HG03469 (cell line): ENCODE measurements around the gene KPNB1.

ENCODE experiments used
- ATAC-seq: cut with Tn5 transposase; IDR thresholded peaks from one replicate; pipeline ENCODE4 v1.9.1; 2021; ENCODE audit warnings: mild to moderate bottlenecking, moderate library complexity, moderate number of reproducible peaks; ENCODE audit not compliant: unreplicated experiment

Gene KPNB1

DNA sequence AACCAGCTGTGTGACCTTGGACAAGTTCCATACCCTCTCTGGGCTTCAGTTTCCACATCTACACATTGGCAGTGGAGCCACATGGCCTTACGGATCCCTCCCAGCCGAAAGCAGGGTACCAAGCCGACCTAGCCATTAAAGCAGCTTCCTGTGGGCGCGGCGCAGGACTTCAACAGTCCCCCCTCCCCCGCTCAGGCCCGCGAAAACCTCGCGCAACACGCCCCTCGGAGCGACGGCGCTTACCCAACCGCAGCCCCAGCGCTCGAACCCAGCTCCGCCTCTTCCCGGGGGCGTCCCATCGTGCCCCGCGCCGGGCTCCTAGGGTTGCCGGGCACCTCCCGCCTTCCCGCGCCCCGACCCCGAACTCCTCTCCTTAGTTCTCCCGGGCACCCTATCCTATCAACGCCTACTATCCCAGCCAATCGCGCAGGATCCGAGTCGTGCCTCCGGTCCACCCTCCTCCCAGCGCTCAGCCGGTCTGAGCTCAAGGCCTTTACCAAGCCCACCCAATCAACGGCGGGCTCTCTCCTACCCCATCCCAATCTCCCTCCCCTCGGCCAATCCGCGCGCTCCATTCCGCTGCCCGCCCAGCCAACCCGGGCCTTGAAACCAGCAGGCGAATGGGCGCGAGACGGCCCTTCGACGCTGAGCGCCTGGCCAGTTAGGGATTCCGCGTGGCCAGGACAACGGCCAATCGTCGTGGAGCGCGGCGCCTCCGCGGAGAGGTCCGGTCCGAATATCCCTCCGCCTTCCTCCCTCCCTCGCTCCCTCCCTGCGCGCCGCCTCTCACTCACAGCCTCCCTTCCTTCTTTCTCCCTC lies at the start of gene KPNB1:
KPNB1 (plus strand) TSS at position 767 of the 819 bp plus-strand sequence. CDS start 326 bp downstream, outside the sequence.
- peak; percentile 68 for ATAC-seq

DNA sequence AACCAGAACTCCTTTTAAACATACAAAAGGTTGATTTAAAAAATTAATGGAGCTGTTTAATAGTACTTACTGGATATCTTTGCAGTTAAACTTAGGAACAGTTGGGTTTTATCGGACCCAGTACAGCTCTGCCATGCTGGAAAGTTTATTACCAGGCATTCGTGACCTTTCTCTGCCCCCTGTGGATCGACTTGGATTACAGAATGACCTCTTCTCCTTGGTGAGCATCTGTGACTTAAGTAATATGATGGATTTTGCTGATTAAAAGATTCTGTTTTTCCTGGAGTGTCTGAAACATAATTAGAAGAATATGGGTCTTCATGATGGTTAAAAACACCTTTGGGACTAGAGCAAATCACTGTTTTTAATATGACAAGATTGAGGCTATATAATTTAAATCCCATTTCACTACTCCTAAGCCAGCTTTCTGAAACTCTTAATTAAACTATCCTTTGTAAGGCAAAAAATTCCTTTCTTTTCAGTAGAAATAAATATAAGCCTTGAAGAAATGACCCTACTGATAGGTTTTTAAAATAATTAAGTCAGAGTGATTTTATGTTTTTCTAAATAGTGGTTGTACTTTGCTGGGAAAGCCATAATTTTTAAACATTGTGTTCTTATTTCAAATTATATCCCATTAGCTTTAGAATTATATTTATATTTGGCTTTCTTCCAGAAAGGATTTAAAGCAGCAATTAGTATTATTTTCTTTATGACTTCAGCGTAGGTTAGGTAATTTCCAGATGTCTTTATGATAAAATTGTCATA lies 45.7 kb upstream of the KPNB1 start:
- ATAC-seq, result no peak

DNA sequence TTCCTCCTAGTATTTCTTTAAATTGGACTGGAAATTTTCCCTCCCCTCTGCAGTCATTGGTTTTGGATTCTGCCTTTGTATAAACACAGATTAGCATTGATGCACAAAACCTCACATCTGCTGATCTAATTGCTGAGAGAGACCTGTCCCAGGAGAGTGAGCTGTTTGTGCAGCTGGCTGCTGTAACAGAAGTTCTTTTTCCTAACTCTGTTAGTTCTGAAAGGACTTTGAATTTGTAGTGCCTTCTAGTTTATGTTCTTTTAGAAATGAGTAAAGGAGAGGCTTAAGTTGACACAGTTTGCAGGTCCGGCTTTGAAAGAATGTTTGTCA lies 45.2 kb upstream of the KPNB1 start:
- no peak for ATAC-seq

DNA sequence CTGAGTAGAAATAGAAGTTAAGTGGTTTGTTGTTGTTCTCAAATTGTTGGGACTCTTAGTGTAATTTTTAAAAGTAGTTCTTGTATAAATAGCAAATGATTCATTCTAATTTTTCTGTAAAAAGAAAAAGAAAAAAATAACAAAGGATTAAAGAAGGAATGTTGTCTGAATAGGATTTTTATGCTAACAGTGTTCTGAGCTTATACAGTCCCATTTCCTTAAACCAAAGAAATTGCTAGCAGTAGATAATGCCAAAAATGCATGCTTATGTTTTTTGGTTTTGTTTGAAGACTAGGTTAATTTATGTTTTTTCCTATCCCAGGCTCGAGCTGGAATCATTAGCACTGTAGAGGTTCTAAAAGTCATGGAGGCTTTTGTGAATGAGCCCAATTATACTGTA lies 44.7 kb upstream of the KPNB1 start:
- no peak for ATAC-seq

DNA sequence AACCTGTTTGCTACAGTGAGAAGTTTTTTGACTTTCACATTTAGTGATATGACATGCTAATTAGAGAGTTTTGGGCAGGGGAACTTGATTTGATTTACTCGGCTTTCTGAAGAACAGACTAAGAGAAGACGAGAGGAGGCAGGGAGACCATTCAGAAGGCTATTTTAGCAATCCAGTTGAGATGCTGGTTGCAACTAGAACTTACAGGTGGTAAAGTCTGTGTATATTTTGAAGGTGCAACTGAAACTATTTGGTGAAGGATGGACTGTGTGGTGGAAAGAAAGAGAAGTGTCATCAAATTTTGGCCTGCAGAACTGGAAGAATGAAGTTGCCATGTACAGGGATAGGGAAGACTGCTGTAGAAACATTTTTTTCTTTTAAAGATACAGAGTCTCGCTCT lies 42.2 kb upstream of the KPNB1 start:
- ATAC-seq, result no peak

DNA sequence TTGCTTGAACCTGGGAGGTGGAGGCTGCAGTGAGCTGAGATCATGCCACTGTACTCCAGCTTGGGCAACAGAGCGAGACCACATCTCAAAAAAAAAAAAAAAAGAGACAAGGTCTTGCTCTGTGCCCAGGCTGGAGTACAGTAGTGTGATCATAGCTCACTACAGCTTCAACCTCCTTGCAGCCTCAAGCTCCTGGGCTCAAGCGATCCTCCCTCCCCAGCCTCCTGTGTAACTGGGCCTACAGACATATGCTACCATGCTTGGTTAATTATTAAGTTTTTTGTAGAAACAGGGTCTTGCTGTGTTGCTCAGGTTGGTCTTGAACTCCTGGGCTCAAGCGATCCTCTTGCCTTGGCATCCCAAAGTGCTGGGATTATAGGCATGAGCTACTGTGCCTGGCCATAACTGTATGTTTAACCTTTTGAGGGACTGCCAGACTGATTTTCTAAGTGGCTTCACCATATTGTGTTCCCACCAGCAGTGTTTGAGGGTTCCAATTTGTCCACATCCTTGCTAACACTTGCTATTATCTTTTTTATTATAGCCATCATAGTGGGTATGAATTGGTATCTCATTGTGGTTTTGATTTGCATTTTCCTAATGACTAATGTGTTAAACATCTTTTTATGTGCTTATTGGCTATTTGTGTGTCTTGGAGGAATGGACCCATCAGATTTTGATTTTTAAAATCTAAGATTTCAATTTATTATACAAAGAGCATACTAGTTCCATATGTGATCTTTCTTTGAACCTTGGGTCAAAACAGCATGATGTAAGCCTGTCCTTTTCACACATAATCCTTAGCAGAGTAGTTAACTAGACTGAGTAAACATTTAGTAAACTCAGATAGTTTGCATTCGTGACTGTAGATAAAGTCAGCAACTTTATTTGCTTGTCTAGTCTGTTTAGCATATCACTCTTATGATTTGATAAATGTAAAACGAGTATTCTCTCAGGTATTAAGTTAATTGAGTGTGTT lies 38.1 kb upstream of the KPNB1 start:
- no peak for ATAC-seq

DNA sequence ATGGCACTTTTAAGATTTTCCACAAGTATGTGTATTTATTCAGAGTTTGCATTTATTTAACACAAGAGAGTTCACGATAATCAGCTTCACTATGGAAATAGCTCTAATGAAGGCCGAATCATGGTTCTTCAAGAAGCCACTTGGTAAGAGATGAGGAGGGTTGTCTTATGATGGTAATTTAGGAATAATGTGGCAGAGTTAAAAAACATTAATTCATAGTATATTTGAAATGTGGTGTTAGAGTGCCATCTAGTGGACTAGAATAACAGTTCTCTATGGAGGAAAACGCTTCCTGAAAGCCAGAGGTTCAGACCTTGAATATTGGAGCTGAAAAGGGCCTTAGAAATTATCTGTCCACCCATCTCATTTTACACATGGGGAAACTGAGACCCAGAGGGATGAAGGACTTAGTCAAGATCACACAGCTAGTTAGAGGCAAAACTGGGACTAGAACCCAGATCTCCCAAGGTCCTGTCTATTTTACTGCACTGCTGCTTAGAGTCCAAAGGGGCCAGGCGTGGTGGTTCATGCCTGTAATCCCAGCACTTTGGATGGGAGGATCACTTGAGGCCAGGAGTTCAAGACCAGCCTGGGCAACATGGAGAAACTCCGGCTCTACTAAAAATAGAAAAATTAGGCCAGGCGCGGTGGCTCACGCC lies 33.8 kb upstream of the KPNB1 start:
- ATAC-seq, result no peak

DNA sequence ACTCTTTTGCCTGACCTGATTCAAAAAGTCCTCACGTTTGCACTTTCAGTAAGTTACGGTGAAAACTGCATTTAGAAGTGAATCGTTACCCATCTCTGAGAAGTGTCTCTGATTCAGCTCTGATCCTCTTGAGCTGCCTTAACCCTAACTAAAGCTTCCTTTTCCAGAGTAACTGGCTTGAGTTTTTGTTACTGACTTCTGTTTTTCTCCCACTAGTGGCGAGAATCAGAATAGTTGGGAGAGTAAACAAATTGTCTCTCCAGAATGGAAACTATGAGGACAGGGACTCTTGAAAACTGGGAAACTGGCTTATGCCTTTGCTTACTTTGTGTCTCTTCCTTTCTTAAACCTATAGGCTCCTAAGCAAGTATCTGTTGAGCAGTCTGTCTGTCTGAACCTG lies 31.3 kb upstream of the KPNB1 start:
- ATAC-seq, result no peak

DNA sequence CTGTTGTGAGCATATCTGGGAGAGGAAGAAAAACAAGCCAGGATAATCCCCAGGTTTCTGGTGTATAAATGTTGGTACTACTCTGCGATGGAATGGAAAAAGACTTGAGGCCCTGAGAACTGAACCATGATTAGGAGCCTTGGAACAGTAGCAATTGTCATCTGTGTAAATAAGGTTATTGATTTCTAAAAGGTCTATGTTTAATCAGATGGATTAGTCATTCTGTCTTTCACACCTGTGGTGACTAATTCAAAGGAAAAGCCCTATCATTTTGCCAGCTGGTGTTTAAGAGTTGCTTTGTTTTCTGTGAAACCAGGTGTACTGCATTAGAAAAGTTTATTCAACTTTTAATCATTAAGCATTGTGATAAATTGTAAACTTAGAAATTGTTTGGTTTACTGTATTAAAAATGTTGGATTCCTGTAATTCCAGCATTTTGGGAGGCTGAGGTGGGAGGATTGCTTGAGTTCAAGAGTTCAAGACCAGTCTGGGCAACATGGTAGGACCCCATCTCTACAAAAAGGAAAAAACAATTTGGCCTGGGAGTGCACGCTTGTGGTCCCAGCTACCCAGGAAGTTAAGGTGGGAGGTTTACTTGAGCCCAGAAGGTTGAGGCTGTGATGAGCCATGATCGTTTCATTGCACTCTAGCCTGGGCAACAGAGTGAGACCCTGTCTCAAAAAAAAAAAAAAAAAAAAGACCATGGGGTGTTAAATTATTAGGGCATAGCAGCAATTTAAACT lies 29.0 kb upstream of the KPNB1 start:
- no peak for ATAC-seq

DNA sequence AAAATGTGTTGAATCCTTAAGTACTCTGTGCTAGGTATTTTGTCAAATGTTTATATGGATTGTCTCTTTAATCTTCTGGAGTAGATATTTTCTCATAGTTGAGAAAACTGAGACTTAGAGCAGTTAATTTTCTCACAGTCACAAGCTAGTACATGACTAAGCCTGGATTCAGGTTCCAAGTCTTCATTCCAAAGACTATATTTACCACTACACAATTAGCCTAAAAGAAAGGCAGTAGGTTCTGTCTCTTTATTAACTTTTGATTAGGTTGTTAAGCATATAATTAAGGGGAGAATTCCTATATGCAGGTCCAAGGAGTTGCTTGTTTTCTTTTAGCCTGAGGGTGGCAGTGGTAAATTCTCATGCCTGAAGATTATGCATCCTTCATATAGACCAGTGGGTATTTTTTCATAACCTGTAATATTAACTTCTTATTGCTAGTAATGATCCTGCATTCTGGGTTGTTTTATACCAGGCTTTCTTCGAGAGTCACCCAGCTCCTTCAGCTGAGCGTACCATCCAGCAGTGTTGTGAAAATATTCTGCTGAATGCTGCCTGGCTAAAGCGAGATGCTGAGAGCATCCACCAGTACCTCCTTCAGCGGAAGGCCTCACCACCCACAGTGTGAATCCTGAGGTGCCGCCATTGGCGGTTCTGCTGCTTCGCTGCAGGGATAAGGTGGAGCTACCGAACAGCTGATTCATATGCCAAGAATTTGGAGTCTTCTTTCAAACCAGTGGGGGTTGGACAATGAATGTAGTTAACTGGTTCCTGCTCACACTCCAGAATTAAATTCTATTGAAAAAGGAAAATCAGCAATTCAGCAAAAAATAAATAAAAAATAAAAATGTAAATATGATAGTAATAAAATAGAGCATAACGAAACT lies 28.2 kb upstream of the KPNB1 start:
- ATAC-seq, result no peak

DNA sequence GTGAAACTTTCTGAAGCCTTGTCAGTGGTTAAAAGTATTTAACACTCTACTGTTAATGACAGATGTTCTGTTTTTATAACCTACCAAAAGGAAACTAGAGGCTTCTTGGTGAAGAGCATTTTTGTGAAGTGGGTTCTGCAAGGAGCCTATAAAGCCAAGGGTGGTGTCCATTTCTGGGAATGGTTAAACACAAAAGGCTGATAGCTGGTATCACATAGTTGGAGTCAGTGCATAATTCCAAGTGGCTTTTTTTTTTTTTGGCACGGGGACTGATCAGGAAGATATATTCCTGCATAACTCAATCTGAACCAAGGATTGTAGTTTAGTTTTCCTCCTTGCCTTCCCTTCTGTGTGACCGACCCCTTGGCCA lies 27.6 kb upstream of the KPNB1 start:
- ATAC-seq, result no peak

DNA sequence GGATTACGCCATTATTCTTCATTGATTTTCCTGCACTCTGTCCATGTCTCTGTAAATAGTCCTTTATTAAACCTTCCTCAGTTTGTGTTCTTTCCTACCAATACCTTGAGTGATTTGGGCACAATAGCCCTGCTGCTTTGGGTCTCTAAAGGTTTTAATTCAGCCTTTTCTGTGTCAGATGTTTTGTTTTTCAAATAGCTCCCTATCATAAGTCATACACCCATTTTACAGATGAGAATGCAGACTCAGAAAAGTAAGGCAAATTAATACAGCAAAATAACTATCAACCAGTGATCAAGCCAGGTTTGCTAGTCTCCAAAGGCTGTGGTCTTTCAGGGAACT lies 25.0 kb upstream of the KPNB1 start:
- ATAC-seq, result no peak

DNA sequence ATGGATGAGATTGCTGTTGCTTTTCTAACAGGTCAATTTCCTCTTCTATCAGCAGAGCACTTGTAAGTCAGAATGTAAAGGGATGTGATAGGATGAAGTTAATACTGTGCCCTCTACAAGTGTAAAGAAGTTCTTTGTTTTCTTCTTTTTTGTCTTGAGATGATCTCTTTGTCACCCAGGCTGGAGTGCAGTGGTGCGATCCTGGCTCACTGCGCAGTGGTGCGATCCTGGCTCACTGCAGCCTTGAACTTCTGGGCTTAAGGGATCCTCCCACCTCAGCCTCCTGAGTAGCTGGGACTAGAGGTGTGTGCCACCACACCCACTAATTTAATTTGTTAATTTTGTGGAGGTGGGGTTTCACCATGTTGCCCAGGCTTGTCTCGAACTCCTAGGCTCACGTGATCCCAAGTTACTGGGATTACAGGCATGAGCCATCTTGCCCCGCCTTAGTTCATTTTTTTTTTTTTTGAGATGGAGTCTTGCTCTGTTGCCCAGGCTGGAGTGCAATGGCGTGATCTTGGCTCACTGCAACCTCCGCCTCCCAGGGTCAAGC lies 21.6 kb upstream of the KPNB1 start:
- no peak for ATAC-seq

DNA sequence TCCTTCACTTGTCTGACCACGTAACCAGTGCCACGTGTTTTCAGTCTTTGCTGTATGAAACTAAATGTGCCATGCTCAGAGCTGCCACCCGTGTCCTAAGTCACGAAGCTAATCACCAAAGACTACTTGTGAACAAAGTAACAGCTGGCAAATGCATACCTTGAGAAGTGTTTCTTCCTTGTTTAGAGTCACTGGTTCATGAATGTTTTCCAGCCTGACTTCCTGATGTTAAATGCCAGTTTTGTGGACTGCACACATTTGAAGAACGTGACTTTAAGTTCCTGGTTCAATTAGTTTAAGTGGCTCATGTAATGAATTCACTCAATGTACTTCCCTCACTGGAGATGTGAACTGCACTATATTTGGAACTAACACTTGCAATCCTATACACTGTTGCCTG lies 19.9 kb upstream of the KPNB1 start:
- ATAC-seq, result no peak

DNA sequence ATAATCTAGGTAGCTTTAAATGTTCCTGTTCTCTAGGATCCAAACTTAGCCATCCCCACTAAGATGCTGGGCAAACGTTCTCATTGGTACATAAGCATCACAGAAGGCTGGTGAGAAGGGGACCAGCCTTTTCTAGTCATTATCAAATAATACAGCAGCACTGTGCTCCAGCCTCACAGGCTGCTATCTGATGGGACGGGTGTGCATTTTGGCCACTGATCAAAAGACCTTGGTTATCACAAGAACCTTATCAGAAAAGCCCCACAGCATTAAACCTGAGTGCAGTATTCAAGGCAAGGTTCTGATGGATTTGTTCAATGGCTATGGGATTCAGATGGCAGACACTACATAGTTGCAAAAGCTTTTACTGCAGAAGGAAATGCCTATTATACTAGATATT lies 19.1 kb upstream of the KPNB1 start:
- no peak for ATAC-seq

DNA sequence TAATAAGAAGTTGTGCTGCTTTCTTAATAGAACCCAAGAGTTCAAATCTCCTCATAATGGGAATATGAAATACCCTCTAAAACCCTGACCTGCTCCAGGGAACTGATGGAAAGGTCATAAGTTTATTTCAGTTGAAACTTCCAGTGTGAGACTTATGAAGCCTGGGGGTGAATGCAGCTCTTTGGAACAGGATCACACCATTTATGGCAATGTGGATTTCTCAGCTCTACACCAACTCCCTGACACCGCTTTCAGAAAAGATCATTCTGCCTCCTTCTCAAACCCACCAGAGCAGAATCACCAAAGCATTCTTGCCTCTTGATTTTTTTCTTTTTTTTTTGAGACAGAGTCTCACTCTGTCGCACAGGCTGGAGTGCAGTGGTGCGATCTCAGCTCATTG lies 16.7 kb upstream of the KPNB1 start:
- ATAC-seq, result no peak

DNA sequence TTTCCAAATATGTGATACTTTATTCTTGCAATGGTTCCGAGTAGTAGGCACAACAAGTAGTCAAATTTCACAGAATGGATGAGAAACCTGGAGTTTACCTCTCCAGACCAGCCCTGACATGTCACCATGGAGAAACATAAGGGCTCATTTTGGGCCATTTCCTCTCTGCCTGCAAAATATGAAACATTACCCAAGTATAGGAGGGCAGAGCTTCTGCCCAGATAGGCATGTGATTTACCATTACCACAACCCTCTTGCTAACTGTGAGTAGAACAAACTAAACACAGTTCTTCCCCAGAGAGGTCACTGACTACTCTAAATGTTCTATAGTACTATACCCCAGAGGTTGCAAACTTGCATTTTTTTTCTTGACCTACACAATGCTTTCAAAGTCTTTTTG lies 15.7 kb upstream of the KPNB1 start:
- no peak for ATAC-seq

DNA sequence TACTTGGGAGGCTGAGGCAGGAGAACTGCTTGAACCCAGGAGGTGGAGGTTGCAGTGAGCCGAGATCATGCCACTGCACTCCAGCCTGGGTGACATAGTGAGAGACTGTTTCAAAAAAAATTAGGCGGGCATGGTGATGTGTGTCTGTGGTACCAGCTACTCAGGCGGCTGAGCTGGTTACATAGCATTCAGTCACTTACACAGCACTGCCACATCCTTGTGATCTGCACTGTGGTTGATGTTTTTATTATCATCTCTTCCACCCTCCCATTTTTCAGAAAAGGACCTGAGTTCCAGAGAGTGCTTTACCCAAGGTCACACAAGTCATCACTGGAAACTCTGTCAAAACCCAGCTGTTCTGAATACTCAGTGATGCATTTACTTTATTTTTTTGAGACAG lies 14.8 kb upstream of the KPNB1 start:
- no peak for ATAC-seq

DNA sequence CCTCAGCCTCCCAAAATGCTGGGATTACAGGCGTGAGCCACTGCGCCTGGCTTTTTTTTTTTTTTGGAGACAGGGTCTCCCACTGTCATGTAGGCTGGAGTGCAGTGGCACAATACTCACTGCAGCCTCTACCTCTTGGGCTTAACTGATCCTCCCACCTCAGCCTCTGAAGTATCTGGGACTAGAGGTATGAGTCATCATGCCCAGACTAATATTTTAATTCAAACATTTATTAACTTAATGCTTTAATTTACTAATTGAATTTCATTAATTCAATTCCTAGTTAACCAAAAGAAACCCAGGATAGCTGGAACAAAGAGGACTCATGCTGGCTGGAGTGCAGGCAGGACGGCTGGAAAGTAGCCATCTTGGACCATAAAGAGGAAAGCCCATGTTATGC lies 14.0 kb upstream of the KPNB1 start:
- no peak for ATAC-seq
